ENCODE data around the gene CDC45.

DNA sequence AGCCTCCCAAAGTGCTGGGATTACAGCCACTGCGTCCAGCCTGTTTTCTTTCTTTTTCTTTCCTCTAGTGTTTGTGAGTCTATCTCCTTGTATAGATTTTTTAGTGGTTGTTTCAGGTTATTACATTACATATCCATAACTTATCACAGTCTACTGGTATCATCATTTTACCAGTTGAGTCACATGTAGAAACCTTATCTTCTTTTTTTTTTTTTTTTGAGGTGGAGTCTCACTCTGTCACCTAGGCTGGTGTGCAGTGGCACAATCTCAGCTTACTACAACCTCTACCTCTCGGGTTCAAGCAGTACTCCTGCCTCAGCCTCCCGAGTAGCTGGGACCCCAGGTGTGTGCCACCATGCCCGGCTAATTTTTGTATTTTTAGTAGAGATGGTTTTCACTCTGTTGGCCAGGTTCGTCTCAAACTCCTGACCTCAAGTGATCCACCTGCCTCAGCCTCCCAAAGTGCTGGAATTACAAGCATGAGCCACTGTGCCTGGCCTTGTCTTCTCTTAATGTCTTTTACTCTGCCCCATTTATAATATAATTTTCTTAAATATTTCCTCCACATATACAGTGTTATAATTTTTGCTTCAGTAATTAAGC is 11.0 kb downstream of the CDC45 start:
- TF ChIP-seq, protein P1, sequence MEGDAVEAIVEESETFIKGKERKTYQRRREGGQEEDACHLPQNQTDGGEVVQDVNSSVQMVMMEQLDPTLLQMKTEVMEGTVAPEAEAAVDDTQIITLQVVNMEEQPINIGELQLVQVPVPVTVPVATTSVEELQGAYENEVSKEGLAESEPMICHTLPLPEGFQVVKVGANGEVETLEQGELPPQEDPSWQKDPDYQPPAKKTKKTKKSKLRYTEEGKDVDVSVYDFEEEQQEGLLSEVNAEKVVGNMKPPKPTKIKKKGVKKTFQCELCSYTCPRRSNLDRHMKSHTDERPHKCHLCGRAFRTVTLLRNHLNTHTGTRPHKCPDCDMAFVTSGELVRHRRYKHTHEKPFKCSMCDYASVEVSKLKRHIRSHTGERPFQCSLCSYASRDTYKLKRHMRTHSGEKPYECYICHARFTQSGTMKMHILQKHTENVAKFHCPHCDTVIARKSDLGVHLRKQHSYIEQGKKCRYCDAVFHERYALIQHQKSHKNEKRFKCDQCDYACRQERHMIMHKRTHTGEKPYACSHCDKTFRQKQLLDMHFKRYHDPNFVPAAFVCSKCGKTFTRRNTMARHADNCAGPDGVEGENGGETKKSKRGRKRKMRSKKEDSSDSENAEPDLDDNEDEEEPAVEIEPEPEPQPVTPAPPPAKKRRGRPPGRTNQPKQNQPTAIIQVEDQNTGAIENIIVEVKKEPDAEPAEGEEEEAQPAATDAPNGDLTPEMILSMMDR (IDR thresholded peaks at IDR 0.05) = no peak
- no peak for TF ChIP-seq POLR2A (IDR thresholded peaks at IDR 0.05)
